K562 (cell line): Measurements from ENCODE around the gene RSBN1L. TPM values are rescaled to one million over a fixed set of nuclear protein-coding genes. Genes with fewer than 3 reads are reported as not detected.

Experiments
- ATAC-seq: fragments of 200-7000 bp; cut with Tn5 transposase; 3 replicates; pipeline ENCODE4 v1.9.1; 2020; ENCODE audit warnings: moderate library complexity
- BruUV-seq: library from RNA; stranded (reverse); fragments of 400-500 nt; replicated peaks from 2 replicates; lab custom pipeline; 2021; lab: Mats Ljungman, UMichigan
- CTCF ChIA-PET: fragments of 300-600 bp; formaldehyde crosslinking; extraction: SDS; loops from one replicate; lab custom pipeline; 2021; ENCODE audit warnings: low intra/inter-chr PET ratio; lab: Yijun Ruan, JAX
- POLR2A ChIA-PET: fragments of 300-600, 350-650 bp; sonication (Branson Sonifier 250); formaldehyde crosslinking; extraction: SDS; loops from one replicate; lab custom pipeline; 2021; ENCODE audit warnings: antibody characterized with exemption, inconsistent platforms; lab: Yijun Ruan, JAX
- DNase-seq, 4 experiments: peaks; one replicate each; pipeline versions ENCODE4 v3.0.0 to v3.0.0-alpha.2; 2011 to 2018; ENCODE audit warnings: low spot score in 3 of 4, mixed read lengths in 3 of 4; ENCODE audit errors: extremely low read depth in 1 of 4
- FAIRE-seq: peaks from 2 replicates; lab custom pipeline; 2011; peaks lifted over from hg19 to GRCh38; lab: Jason Lieb, UNC
- H2AFZ ChIP-seq: 2 replicates; pipeline ENCODE4 v1.6.0; 2011; ENCODE audit warnings: low read depth, low read length, control low read depth, inconsistent platforms
- H3K27ac ChIP-seq: fragments of 200-600 bp; 3 replicates; pipeline ENCODE4 v1.8.0; 2011; ENCODE audit warnings: low read depth, mild to moderate bottlenecking, control low read depth, inconsistent platforms, low read length, moderate library complexity, mixed read lengths; ENCODE audit errors: extremely low read depth
- H3K27me3 ChIP-seq, 2 experiments: fragments of 300-600 bp in 1 of 2; 2 replicates in 1 of 2; 3 replicates in 1 of 2; pipeline versions ENCODE4 v1.6.0 to v1.8.0; 2011; ENCODE audit warnings: inconsistent platforms in 2 of 2, low read length in 2 of 2, mild to moderate bottlenecking in 1 of 2, mixed read lengths in 1 of 2, moderate library complexity in 1 of 2; ENCODE audit not compliant: control insufficient read depth in 2 of 2, insufficient read depth in 2 of 2
- H3K36me3 ChIP-seq: fragments of 300-600 bp; 3 replicates; pipeline ENCODE4 v1.8.0; 2011; ENCODE audit warnings: mild to moderate bottlenecking, low read length, inconsistent platforms; ENCODE audit not compliant: control insufficient read depth, insufficient read depth
- H3K4me1 ChIP-seq, 2 experiments: fragments of 200-600 bp in 1 of 2; replicated peaks in 1 of 2; 2 replicates in 1 of 2; 3 replicates in 1 of 2; pipeline versions ENCODE4 v1.5.1 to v1.8.0; 2011; ENCODE audit warnings: inconsistent platforms in 2 of 2, low read length in 2 of 2, mild to moderate bottlenecking in 1 of 2, mixed read lengths in 1 of 2, moderate library complexity in 1 of 2; ENCODE audit not compliant: control insufficient read depth in 2 of 2, insufficient read depth in 2 of 2
- H3K4me2 ChIP-seq: 2 replicates; pipeline ENCODE4 v1.6.1; 2011; ENCODE audit warnings: low read length, control low read depth, inconsistent platforms, mixed read lengths; ENCODE audit not compliant: insufficient read depth
- H3K4me3 ChIP-seq: fragments of 200-600 bp; sonication (generic), shearing (Covaris generic); 2 replicates; pipeline ENCODE4 v1.5.1; 2016; ENCODE audit warnings: control low read depth, inconsistent platforms
- H3K79me2 ChIP-seq: fragments of 200-600 bp; 3 replicates; pipeline ENCODE4 v1.8.0; 2011; ENCODE audit warnings: low read length, inconsistent platforms; ENCODE audit not compliant: control insufficient read depth, insufficient read depth
- H3K9ac ChIP-seq, 2 experiments: 2 replicates each; pipeline versions ENCODE4 v1.6.0 to v1.6.1; 2011; ENCODE audit warnings: low read depth in 2 of 2, low read length in 2 of 2, control low read depth in 1 of 2, inconsistent platforms in 1 of 2, mild to moderate bottlenecking in 1 of 2, mixed read lengths in 1 of 2; ENCODE audit not compliant: insufficient read depth in 1 of 2
- H3K9me1 ChIP-seq: one replicate; pipeline ENCODE4 v1.6.0; 2011; ENCODE audit warnings: inconsistent platforms, mild to moderate bottlenecking, low read length, moderate library complexity; ENCODE audit not compliant: control insufficient read depth, insufficient read depth
- H3K9me3 ChIP-seq: replicated peaks from 2 replicates; pipeline ENCODE4 v1.5.1; 2011; ENCODE audit warnings: low read depth, low read length, inconsistent platforms; ENCODE audit not compliant: control insufficient read depth, insufficient read depth
- H4K20me1 ChIP-seq: replicated peaks from 2 replicates; pipeline ENCODE4 v1.6.1; 2011; ENCODE audit warnings: low read length, inconsistent platforms, mixed read lengths; ENCODE audit not compliant: control insufficient read depth, insufficient read depth
- CBFB ChIP-seq: sonication (generic); formaldehyde crosslinking; IDR thresholded peaks from 2 replicates; pipeline ENCODE4 v1.4.0; 2020; ENCODE audit warnings: mild to moderate bottlenecking, missing genetic modification reagents
- FUS ChIP-seq: fragments of 200-400 bp; formaldehyde crosslinking; optimal IDR thresholded peaks from 2 replicates; pipeline ENCODE3; 2017; ENCODE audit warnings: low read depth, low read length
- HMG20B ChIP-seq: fragments of 250-450 bp; sonication (Bioruptor Pico); IDR thresholded peaks from 2 replicates; pipeline ENCODE4 v1.5.0; 2021; ENCODE audit warnings: mild to moderate bottlenecking
- HNRNPH1 ChIP-seq: fragments of 200-400 bp; formaldehyde crosslinking; optimal IDR thresholded peaks from 2 replicates; pipeline ENCODE3; 2017; ENCODE audit warnings: low read depth, mild to moderate bottlenecking, low read length, moderate library complexity
- JUNB ChIP-seq: fragments of 450-650 bp; formaldehyde crosslinking; conservative IDR thresholded peaks from 2 replicates; pipeline ENCODE4 v1.4.0; 2020; ENCODE audit warnings: mild to moderate bottlenecking
- RFX7 ChIP-seq: fragments of 250-450 bp; sonication (Bioruptor Pico); IDR thresholded peaks from 2 replicates; pipeline ENCODE4 v1.5.1; 2021; ENCODE audit warnings: mild to moderate bottlenecking
- RNF219 ChIP-seq: fragments of 250-450 bp; sonication (Bioruptor Pico); IDR thresholded peaks from 2 replicates; pipeline ENCODE4 v1.5.0; 2022; ENCODE audit warnings: mild to moderate bottlenecking
- ZNF3 ChIP-seq: fragments of 250-450 bp; sonication (Bioruptor Pico); IDR thresholded peaks from 2 replicates; pipeline ENCODE4 v1.5.0; 2021; ENCODE audit warnings: mild to moderate bottlenecking, moderate library complexity
- ZNF384 ChIP-seq: IDR thresholded peaks from 2 replicates; pipeline ENCODE4 v1.6.1; 2012; ENCODE audit warnings: low read depth, low read length, improper control_type of control experiment
- WGBS: fragments of 100-300 bp; shearing (Covaris generic); methylation state at CpG from one replicate; pipeline ENCODE4 v1.1.6; 2016; ENCODE audit warnings: low coverage, mixed read lengths; ENCODE audit not compliant: insufficient coverage; ENCODE audit errors: missing lambda C conversion rate; 5-methylcytosine and 5-hydroxymethylcytosine counted together
- in situ Hi-C: fragments of 300-500 bp; cut with MboI; formaldehyde crosslinking; loops from 4 replicates; pipeline ENCODE4 v1.15.0; 2018; ENCODE audit warnings: inconsistent platforms, mixed read lengths
- intact Hi-C: fragments of 100-400 bp; cut with micrococcal nuclease; formaldehyde crosslinking; loops from 2 replicates; pipeline ENCODE4 v1.14.2; 2022
- polyA plus RNA-seq, 8 experiments: library from polyadenylated mRNA; depleted of rRNA in 4 of 8; stranded (reverse) in 5 of 8; unstranded in 3 of 8; fragments of >200 nt; fragmentation: Nextera tagmentation in 2 of 8; fragmentation: Illumina TruSeq in 1 of 8; extraction: Ambion mirVana in 2 of 8; extraction: Trizol in 1 of 8; gene quantifications; 2 replicates each; pipeline versions ENCODE4 v1.2.1 to v1.2.3, GENCODE V29; 2011 to 2014; ENCODE audit warnings: inconsistent platforms in 1 of 8, missing spikeins in 1 of 8
- total RNA-seq, 7 experiments: library from RNA; depleted of rRNA in 6 of 7; stranded (reverse); fragments of >200 nt in 6 of 7; fragmentation: Illumina TruSeq in 2 of 7; extraction: Trizol in 2 of 7; gene quantifications; 2 replicates each; pipeline versions ENCODE4 v1.2.1 to v1.2.3, GENCODE V29; 2011 to 2021; ENCODE audit warnings: low replicate concordance in 1 of 7

The RSBN1L gene
- total and polyA plus RNA-seq, 9 of the 15 experiments (the other 6 are each of a cell fraction or from before 2014, with no cell fraction given) = 6.2 to 35.2 (median 20.1) TPM

DNA sequence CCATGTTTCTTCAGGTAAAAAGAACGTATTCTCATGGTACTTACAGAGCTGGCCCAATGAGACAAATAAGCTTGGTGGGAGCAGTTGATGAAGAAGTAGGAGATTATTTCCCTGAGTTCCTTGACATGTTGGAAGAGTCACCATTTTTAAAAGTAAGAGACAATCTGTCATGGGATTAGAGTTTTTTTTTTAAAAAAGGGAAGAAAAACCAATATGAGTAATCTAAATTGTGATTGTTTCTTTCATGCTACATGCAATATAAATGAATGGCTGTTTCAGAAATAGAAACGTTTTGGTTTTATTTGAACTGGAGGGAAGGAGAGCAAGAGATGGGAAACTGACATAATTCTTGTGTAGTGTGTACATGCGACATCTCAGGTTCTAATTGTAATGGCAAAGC lies 69.2 kb downstream of the RSBN1L start:
- POLR2A ChIA-PET = interaction anchor here (0.7 to 1.2 kb wide), 2 partner anchors 9 to 326 kb away, joined by 3 to 4 read pairs; no protein-coding TSS in a partner anchor
- no TSS peak for BruUV-seq

More for the DNA sequence above, 69.2 kb downstream of the RSBN1L start:
- intact Hi-C loops (no loop called here), in situ Hi-C loops (no loop called here)
- no peak overlapping the region for H3K9ac ChIP-seq
- ATAC-seq (no peak), DNase-seq (no peak), FAIRE-seq (no peak)
- peaks cover 52% of the 10 kb centered on the region for H3K79me2 ChIP-seq
- no peaks in the 10 kb centered on the region; the same call in 1 of the 2 replicates for H4K20me1 ChIP-seq
- H3K4me1 ChIP-seq = peaks cover 0 to 4% of the 10 kb centered on the region in 2 experiments; a peak in 1 of 5 replicates
- H2AFZ ChIP-seq = no peak overlapping the region
- H3K4me2 ChIP-seq = no peak overlapping the region
- no peak overlapping the region for H3K27ac ChIP-seq
- H3K9me1 ChIP-seq = no peaks in the 10 kb centered on the region
- CTCF ChIA-PET = no interaction called here
- peaks cover 31% of the 10 kb centered on the region for H3K36me3 ChIP-seq
- H3K27me3 ChIP-seq = no peaks in the 10 kb centered on the region
- no peak for TF ChIP-seq HMG20B (CRISPR knock-in tag)
- TF ChIP-seq CBFB (CRISPR knock-in tag) = no peak
- TF ChIP-seq ZNF3 (CRISPR knock-in tag) = no peak
- TF ChIP-seq RNF219 = no peak
- no peak for TF ChIP-seq RFX7 (CRISPR knock-in tag)
- TF ChIP-seq HNRNPH1 = no peak
- TF ChIP-seq JUNB (CRISPR knock-in tag) = no peak
- TF ChIP-seq FUS = no peak
- no peak for TF ChIP-seq ZNF384
- WGBS = 61% methylated on average over 3 of the region's 3 CpGs
- H3K9me3 ChIP-seq = no peaks in the 10 kb centered on the region
- no peak overlapping the region for H3K4me3 ChIP-seq
